ENCODE measurements around the gene UBE2K.
"Not testable (repeated sequence)": the region's sequence is repeated elsewhere in the genome, so short reads cannot be mapped to it uniquely, and the experiment has no call there.

The UBE2K gene

GRCh38 chr4:39786838-39787237 is 88.9 kb downstream of the UBE2K start:
- H3K9me3 Mint-ChIP-seq = no peaks in the 10 kb centered on the region
- no peaks in the 10 kb centered on the region for H3K27me3 Mint-ChIP-seq (ENCODE audit: low read depth, poor library complexity)
- H3K4me3 Mint-ChIP-seq = no peak overlapping the region
- H3K4me1 Mint-ChIP-seq = no peaks in the 10 kb centered on the region
- no peaks in the 10 kb centered on the region for H3K36me3 Mint-ChIP-seq (ENCODE audit: low read depth)
- DNase-seq = no peak
- no peak for TF ChIP-seq CTCF (IDR thresholded peaks at IDR 0.05)
- H3K27ac Mint-ChIP-seq = peak overlapping the region; percentile 51

- Mint-ChIP-seq H3K36me3 (ENCODE audit: low read depth) (no peaks in the 10 kb centered on the region), H3K27me3 (ENCODE audit: low read depth, poor library complexity) (no peaks in the 10 kb centered on the region), H3K9me3 (no peaks in the 10 kb centered on the region), H3K27ac (no peak overlapping the region), H3K4me1 (no peaks in the 10 kb centered on the region), H3K4me3 (no peak overlapping the region)
- TF ChIP-seq CTCF (IDR thresholded peaks at IDR 0.05) = no peak
- DNase-seq = no peak
These were observed 94.2 kb downstream of the UBE2K start for GRCh38 chr4:39792128-39792527.

- DNase-seq = no peak
- TF ChIP-seq CTCF (IDR thresholded peaks at IDR 0.05) = no peak
These were observed 94.6 kb downstream of the UBE2K start for GRCh38 chr4:39792529-39792928.

GRCh38 chr4:39792976-39793375 is 95.0 kb downstream of the UBE2K start:
- not testable (repeated sequence) for H3K9me3 Mint-ChIP-seq; H3K4me1 Mint-ChIP-seq; H3K4me3 Mint-ChIP-seq; H3K36me3 Mint-ChIP-seq (ENCODE audit: low read depth); DNase-seq; H3K27me3 Mint-ChIP-seq (ENCODE audit: low read depth, poor library complexity); H3K27ac Mint-ChIP-seq

More at GRCh38 chr4:39792529-39792928, 94.6 kb downstream of the UBE2K start:
- no peak overlapping the region for H3K4me3 Mint-ChIP-seq
- H3K36me3 Mint-ChIP-seq (ENCODE audit: low read depth) = no peaks in the 10 kb centered on the region
- no peak overlapping the region for H3K27ac Mint-ChIP-seq
- no peaks in the 10 kb centered on the region for H3K9me3 Mint-ChIP-seq
- no peaks in the 10 kb centered on the region for H3K27me3 Mint-ChIP-seq (ENCODE audit: low read depth, poor library complexity)
- H3K4me1 Mint-ChIP-seq = no peaks in the 10 kb centered on the region

- H3K4me3 Mint-ChIP-seq = no peak overlapping the region
- no peaks in the 10 kb centered on the region for H3K27me3 Mint-ChIP-seq (ENCODE audit: low read depth, poor library complexity)
- TF ChIP-seq CTCF (IDR thresholded peaks at IDR 0.05) = no peak
- no peaks in the 10 kb centered on the region for H3K9me3 Mint-ChIP-seq
- no peaks in the 10 kb centered on the region for H3K36me3 Mint-ChIP-seq (ENCODE audit: low read depth)
- H3K4me1 Mint-ChIP-seq = no peaks in the 10 kb centered on the region
- no peak overlapping the region for H3K27ac Mint-ChIP-seq
- DNase-seq = no peak
These were observed 104.1 kb downstream of the UBE2K start for GRCh38 chr4:39802005-39802404.

- no peaks in the 10 kb centered on the region for H3K4me1 Mint-ChIP-seq
- no peak for DNase-seq
- peaks cover 14% of the 10 kb centered on the region for H3K9me3 Mint-ChIP-seq
- H3K36me3 Mint-ChIP-seq (ENCODE audit: low read depth) = peaks cover 7% of the 10 kb centered on the region
- no peaks in the 10 kb centered on the region for H3K27me3 Mint-ChIP-seq (ENCODE audit: low read depth, poor library complexity)
- H3K4me3 Mint-ChIP-seq = no peak overlapping the region
- no peak overlapping the region for H3K27ac Mint-ChIP-seq
- no peak for TF ChIP-seq CTCF (IDR thresholded peaks at IDR 0.05)
These were observed 110.4 kb downstream of the UBE2K start for GRCh38 chr4:39808231-39808749.
